ENCODE data around the gene KIF16B.
A peak's percentile ranks its signal among the peaks of the same experiment; 100 is the strongest.

The KIF16B gene

GRCh38 chr20:16589623-16590022 is 16.4 kb upstream of the KIF16B start:
- peak; percentile 21; the same call in 1 of the 2 replicates for TF ChIP-seq CTCF (IDR thresholded peaks at IDR 0.05)

GRCh38 chr20:16588241-16588640 is 15.0 kb upstream of the KIF16B start:
- TF ChIP-seq CTCF (IDR thresholded peaks at IDR 0.05) = no peak

- TF ChIP-seq CTCF (IDR thresholded peaks at IDR 0.05) = no peak
These were observed 13.8 kb upstream of the KIF16B start for GRCh38 chr20:16587066-16587465.

GRCh38 chr20:16583474-16583873 is 10.2 kb upstream of the KIF16B start:
- TF ChIP-seq CTCF (IDR thresholded peaks at IDR 0.05) = no peak

- TF ChIP-seq CTCF (IDR thresholded peaks at IDR 0.05) = no peak
These were observed 8.0 kb upstream of the KIF16B start for GRCh38 chr20:16581241-16581640.

GRCh38 chr20:16580620-16581019 is 7.4 kb upstream of the KIF16B start:
- no peak for TF ChIP-seq CTCF (IDR thresholded peaks at IDR 0.05)

GRCh38 chr20:16580147-16580546 is 6.9 kb upstream of the KIF16B start:
- no peak for TF ChIP-seq CTCF (IDR thresholded peaks at IDR 0.05)

- no peak for TF ChIP-seq CTCF (IDR thresholded peaks at IDR 0.05)
These were observed 3.0 kb upstream of the KIF16B start for GRCh38 chr20:16576219-16576618.

Data from LNCAP (cell line).